Neural crest cell (in vitro differentiated cells): Measurements from ENCODE around the gene RFX8. TPM values are rescaled to one million over a fixed set of nuclear protein-coding genes. Genes with fewer than 3 reads are reported as not detected.

Source experiments
- DNase-seq: peaks from one replicate; pipeline ENCODE4 v3.0.0; 2021; ENCODE audit warnings: low read depth, mixed read lengths, low spot score
- H3K27ac Mint-ChIP-seq: one replicate; pipeline ENCODE4 v1.8.0; 2021; ENCODE audit warnings: mild to moderate bottlenecking, mixed read lengths; ENCODE audit not compliant: unreplicated experiment
- H3K27me3 Mint-ChIP-seq: 2 replicates; pipeline ENCODE4 v1.8.0; 2021; ENCODE audit warnings: low read depth, mild to moderate bottlenecking, mixed read lengths
- H3K36me3 Mint-ChIP-seq: 2 replicates; pipeline ENCODE4 v1.8.0; 2021; ENCODE audit warnings: low read depth, mild to moderate bottlenecking, mixed read lengths
- H3K4me1 Mint-ChIP-seq: 2 replicates; pipeline ENCODE4 v1.8.0; 2021; ENCODE audit warnings: mixed read lengths
- H3K4me3 Mint-ChIP-seq: one replicate; pipeline ENCODE4 v1.8.0; 2021; ENCODE audit warnings: mild to moderate bottlenecking, mixed read lengths
- H3K9me3 Mint-ChIP-seq: 2 replicates; pipeline ENCODE4 v1.8.0; 2021; ENCODE audit warnings: mixed read lengths
- total RNA-seq: library from RNA; stranded (reverse); gene quantifications from 2 replicates; pipeline ENCODE4 v1.2.1, GENCODE V29; 2021
- TF ChIP-seq, protein P1 (sequence below): fragments of 200-600 bp; sonication (generic); conservative IDR thresholded peaks from 2 replicates; pipeline ENCODE4 v1.5.0; 2021; ENCODE audit warnings: antibody characterized with exemption, mild to moderate bottlenecking

RFX8 gene
- total RNA-seq, 1 donor from 2014 or later = 0.44 TPM

GRCh38 chr2:101359410-101359954, 115.4 kb downstream of the RFX8 start:
- H3K9me3 Mint-ChIP-seq = peaks cover 1% of the 10 kb centered on the region
- no peak for DNase-seq
- H3K4me3 Mint-ChIP-seq = no peak overlapping the region
- H3K27ac Mint-ChIP-seq = no peak overlapping the region
- peaks cover 4% of the 10 kb centered on the region for H3K27me3 Mint-ChIP-seq
- TF ChIP-seq, protein P1, sequence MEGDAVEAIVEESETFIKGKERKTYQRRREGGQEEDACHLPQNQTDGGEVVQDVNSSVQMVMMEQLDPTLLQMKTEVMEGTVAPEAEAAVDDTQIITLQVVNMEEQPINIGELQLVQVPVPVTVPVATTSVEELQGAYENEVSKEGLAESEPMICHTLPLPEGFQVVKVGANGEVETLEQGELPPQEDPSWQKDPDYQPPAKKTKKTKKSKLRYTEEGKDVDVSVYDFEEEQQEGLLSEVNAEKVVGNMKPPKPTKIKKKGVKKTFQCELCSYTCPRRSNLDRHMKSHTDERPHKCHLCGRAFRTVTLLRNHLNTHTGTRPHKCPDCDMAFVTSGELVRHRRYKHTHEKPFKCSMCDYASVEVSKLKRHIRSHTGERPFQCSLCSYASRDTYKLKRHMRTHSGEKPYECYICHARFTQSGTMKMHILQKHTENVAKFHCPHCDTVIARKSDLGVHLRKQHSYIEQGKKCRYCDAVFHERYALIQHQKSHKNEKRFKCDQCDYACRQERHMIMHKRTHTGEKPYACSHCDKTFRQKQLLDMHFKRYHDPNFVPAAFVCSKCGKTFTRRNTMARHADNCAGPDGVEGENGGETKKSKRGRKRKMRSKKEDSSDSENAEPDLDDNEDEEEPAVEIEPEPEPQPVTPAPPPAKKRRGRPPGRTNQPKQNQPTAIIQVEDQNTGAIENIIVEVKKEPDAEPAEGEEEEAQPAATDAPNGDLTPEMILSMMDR = no peak
- H3K4me1 Mint-ChIP-seq = no peaks in the 10 kb centered on the region
- H3K36me3 Mint-ChIP-seq = no peaks in the 10 kb centered on the region

DNA sequence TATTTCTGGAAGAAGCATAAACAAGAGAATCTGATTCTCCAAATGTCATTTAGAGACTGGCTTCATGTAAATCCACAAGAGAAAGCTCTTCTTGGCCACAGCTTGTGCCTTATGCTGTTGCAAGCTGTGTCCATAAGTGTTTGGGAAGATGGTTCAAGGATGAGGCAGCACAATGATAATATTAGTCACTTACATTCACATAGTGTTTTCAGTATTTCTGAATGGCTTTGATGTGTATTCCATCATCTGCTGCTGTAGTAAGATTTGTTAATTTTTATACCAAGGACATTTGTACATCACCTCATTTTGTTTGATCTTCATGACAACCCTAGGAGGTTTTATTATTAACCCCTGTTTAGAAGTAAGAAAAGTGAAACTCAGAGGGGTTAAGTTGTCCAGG, 117.5 kb downstream of the RFX8 start:
- Mint-ChIP-seq H3K9me3 (no peaks in the 10 kb centered on the region), H3K27ac (no peak overlapping the region), H3K36me3 (no peaks in the 10 kb centered on the region), H3K4me3 (no peak overlapping the region), H3K4me1 (no peaks in the 10 kb centered on the region), H3K27me3 (no peaks in the 10 kb centered on the region)
- TF ChIP-seq, protein P1 = no peak
- no peak for DNase-seq

- no peaks in the 10 kb centered on the region for H3K9me3 Mint-ChIP-seq
- no peak for DNase-seq
- no peaks in the 10 kb centered on the region for H3K4me1 Mint-ChIP-seq
- no peak overlapping the region for H3K4me3 Mint-ChIP-seq
- H3K27me3 Mint-ChIP-seq = no peaks in the 10 kb centered on the region
- no peak overlapping the region for H3K27ac Mint-ChIP-seq
- H3K36me3 Mint-ChIP-seq = no peaks in the 10 kb centered on the region
- TF ChIP-seq, protein P1 = no peak
Observed at GRCh38 chr2:101356521-101356920, 118.4 kb downstream of the RFX8 start.

DNA sequence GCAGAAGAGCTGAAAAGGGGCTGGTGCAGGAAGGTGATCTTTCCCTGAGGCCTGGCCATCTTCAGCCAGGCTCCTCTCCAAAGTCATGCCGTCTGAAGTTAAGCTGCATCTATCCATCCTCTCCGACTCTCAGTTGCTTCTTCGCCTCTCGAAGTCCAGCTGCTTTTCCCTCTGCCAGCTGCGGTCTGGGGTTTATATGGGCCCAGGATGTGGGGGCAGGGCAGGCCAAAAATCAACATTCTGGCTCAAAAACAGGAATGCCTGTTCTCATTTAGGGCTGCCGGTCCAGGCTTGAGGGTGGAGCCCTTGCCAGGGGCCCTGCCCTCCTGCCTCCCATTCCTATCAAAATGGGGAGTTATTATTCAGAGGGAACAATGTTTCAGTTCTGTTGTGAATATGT, 118.9 kb downstream of the RFX8 start:
- TF ChIP-seq, protein P1 = no peak
- H3K4me1 Mint-ChIP-seq = no peaks in the 10 kb centered on the region
- no peak overlapping the region for H3K4me3 Mint-ChIP-seq
- H3K27me3 Mint-ChIP-seq = no peaks in the 10 kb centered on the region
- H3K27ac Mint-ChIP-seq = no peak overlapping the region
- H3K9me3 Mint-ChIP-seq = no peaks in the 10 kb centered on the region
- DNase-seq = no peak
- no peaks in the 10 kb centered on the region for H3K36me3 Mint-ChIP-seq

DNA sequence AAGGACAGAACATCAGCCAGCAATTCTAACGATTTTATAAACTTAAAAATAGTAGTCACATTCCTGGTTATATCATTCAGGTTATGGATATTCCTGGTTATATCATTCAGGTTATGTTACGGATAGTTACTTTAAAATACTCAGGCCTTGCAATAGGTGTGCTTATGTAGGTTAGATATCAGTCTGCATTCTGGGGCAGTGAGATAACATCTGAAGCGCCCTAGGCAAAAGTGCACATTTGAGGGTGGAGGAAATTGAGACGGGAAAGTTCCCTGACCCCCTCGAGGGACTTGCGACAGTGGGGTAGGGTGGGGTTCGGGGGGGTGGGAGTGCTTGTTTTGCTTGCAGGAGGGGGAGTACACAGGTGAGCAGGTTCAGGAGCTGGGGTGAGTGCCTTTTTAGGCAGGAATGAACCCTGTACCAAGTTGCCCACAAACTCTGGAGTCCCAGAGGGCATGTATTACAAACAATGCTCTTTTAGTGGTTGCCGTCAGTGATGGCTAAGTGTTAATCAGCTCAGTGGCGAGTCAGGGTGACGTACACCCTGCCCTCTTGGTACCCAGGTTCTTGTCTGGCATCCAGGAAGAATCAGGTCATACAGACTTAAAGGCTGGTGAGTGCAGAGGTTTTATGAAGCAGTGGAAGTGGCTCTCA, 119.4 kb downstream of the RFX8 start:
- Mint-ChIP-seq H3K27ac (no peak overlapping the region), H3K27me3 (no peaks in the 10 kb centered on the region), H3K9me3 (no peaks in the 10 kb centered on the region), H3K4me3 (no peak overlapping the region), H3K36me3 (no peaks in the 10 kb centered on the region), H3K4me1 (peaks cover 4% of the 10 kb centered on the region)
- TF ChIP-seq, protein P1 = no peak
- no peak for DNase-seq
